ENCODE measurements around the gene NECAP2. TPM values are rescaled to one million over a fixed set of nuclear protein-coding genes. Genes with fewer than 3 reads are reported as not detected.
"Not testable (repeated sequence)": the region's sequence is repeated elsewhere in the genome, so short reads cannot be mapped to it uniquely, and the experiment has no call there.

NECAP2 gene
- total RNA-seq, 1 donor from 2014 or later = 46.6 TPM

DNA sequence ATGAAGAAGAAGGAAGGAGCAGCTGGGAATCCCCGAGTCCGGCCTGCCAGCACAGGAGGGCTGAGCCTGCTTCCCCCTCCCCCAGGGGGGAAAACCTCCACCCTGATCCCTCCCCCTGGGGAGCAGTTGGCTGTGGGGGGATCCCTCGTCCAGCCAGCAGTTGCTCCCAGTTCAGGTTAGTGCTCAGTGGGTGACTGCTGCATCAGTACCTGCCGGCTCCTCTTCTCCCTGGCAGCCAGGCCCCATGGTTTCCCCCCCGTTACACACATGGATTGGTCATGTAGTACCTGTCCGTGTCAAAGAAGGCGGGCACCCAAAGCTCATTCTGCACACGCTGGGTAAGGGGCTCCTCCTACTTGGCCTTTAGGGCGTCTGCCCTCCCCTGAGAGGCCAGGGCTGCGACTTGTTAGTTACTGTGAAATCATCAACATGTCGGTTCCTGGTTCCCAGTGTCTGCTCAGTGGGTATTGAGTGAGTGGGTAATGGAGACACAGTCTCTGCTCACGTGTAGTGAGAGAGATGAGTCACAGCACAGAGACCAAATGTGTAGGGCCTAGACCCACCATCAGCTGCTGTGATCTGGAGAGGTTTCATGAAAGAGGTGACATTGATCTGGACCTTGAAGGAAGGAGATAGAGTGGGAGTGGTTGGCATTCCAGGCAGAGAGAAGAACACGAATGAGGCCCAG, 11.5 kb downstream of the NECAP2 start:
- Mint-ChIP-seq H3K4me3 (no peak overlapping the region), H3K4me1 (no peaks in the 10 kb centered on the region), H3K27me3 (ENCODE audit: insufficient read depth, low read depth) (no peaks in the 10 kb centered on the region), H3K27ac (no peak overlapping the region), H3K36me3 (peaks cover 37% of the 10 kb centered on the region), H3K9me3 (no peaks in the 10 kb centered on the region)
- H3K4me2 ChIP-seq = no peak overlapping the region
- H2AFZ ChIP-seq (replicated peaks) = no peak overlapping the region
- H3K4me1 ChIP-seq = no peaks in the 10 kb centered on the region
- no peaks in the 10 kb centered on the region for H4K20me1 ChIP-seq (ENCODE audit: low read depth)
- H3F3A ChIP-seq (ENCODE audit: low read depth) = no peaks in the 10 kb centered on the region
- H3K36me3 ChIP-seq = no peaks in the 10 kb centered on the region
- no peak overlapping the region for H3K4me3 ChIP-seq
- H3K27ac ChIP-seq = no peak overlapping the region
- H3K27me3 ChIP-seq = no peaks in the 10 kb centered on the region
- no peaks in the 10 kb centered on the region for H3K9me3 ChIP-seq (ENCODE audit: low read depth)
- no peak overlapping the region for H3K9ac ChIP-seq
- DNase-seq (ENCODE audit: low spot score) = no peak
- H3K79me2 ChIP-seq (ENCODE audit: low read depth) = no peaks in the 10 kb centered on the region
- TF ChIP-seq EZH2 (IDR thresholded peaks at IDR 0.05) = no peak
- TF ChIP-seq EZH2phosphoT487 (IDR thresholded peaks at IDR 0.05) = no peak
- TF ChIP-seq, protein P1, sequence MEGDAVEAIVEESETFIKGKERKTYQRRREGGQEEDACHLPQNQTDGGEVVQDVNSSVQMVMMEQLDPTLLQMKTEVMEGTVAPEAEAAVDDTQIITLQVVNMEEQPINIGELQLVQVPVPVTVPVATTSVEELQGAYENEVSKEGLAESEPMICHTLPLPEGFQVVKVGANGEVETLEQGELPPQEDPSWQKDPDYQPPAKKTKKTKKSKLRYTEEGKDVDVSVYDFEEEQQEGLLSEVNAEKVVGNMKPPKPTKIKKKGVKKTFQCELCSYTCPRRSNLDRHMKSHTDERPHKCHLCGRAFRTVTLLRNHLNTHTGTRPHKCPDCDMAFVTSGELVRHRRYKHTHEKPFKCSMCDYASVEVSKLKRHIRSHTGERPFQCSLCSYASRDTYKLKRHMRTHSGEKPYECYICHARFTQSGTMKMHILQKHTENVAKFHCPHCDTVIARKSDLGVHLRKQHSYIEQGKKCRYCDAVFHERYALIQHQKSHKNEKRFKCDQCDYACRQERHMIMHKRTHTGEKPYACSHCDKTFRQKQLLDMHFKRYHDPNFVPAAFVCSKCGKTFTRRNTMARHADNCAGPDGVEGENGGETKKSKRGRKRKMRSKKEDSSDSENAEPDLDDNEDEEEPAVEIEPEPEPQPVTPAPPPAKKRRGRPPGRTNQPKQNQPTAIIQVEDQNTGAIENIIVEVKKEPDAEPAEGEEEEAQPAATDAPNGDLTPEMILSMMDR (IDR thresholded peaks at IDR 0.05) = no peak

DNA sequence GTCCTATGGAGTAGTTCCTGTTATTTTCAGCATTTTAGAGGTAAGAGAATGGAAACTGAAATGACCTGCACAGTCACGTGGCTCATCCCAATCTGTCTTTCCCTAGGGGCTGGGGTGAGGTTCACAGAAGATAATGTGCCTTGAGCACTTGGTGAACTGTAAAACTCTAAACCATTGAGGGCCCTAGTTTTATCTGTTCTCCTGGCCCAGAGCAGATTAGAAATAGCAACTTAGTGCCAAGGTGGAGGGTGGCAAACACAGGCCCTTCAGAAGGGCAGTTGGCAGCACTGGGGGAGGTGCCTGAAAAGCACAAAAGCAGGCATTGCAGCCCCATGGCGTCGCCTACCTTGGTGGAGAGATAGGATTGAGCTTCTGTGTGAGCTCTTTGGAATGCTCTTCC, 14.4 kb downstream of the NECAP2 start:
- not testable (repeated sequence) for H3K9me3 Mint-ChIP-seq; H3K79me2 ChIP-seq (ENCODE audit: low read depth); H3K9ac ChIP-seq; H3K4me1 ChIP-seq; H3K36me3 ChIP-seq; H3K27ac Mint-ChIP-seq; H2AFZ ChIP-seq (replicated peaks); H3F3A ChIP-seq (ENCODE audit: low read depth); H3K4me3 Mint-ChIP-seq; DNase-seq (ENCODE audit: low spot score); H3K27ac ChIP-seq; H3K4me2 ChIP-seq; H3K4me1 Mint-ChIP-seq; H3K27me3 ChIP-seq; H4K20me1 ChIP-seq (ENCODE audit: low read depth); H3K9me3 ChIP-seq (ENCODE audit: low read depth); H3K27me3 Mint-ChIP-seq (ENCODE audit: insufficient read depth, low read depth); H3K4me3 ChIP-seq
- peaks cover 31% of the 10 kb centered on the region for H3K36me3 Mint-ChIP-seq

DNA sequence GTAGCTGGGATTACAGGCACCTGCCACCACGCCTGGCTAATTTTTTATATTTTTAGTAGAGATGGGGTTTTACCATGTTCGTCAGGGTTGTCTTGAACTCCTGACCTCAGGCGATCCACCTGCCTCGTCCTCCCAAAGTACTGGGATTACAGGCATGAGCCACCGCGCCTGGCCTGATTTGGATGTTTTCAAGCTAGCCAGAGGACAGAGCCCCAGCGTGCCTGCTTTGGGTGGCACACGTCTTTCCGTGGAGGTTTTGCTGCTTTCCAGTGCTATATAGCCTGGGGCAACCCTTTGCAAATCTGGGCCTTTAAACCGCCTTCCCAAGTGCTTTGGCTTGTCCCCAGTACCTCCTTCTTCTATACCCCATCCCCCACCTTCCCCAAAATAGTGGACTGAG, 15.6 kb downstream of the NECAP2 start:
- not testable (repeated sequence) for H3K9me3 ChIP-seq (ENCODE audit: low read depth); H3K9me3 Mint-ChIP-seq; H3K27me3 Mint-ChIP-seq (ENCODE audit: insufficient read depth, low read depth); DNase-seq (ENCODE audit: low spot score); H4K20me1 ChIP-seq (ENCODE audit: low read depth); H3K4me3 ChIP-seq; H3K79me2 ChIP-seq (ENCODE audit: low read depth); H3K4me1 ChIP-seq; H3K27ac ChIP-seq; H3K4me3 Mint-ChIP-seq; H3K27me3 ChIP-seq; H3K4me2 ChIP-seq; H3K4me1 Mint-ChIP-seq; H2AFZ ChIP-seq (replicated peaks); H3K36me3 ChIP-seq; H3K9ac ChIP-seq; H3K27ac Mint-ChIP-seq; H3F3A ChIP-seq (ENCODE audit: low read depth)
- H3K36me3 Mint-ChIP-seq = peaks cover 34% of the 10 kb centered on the region

DNA sequence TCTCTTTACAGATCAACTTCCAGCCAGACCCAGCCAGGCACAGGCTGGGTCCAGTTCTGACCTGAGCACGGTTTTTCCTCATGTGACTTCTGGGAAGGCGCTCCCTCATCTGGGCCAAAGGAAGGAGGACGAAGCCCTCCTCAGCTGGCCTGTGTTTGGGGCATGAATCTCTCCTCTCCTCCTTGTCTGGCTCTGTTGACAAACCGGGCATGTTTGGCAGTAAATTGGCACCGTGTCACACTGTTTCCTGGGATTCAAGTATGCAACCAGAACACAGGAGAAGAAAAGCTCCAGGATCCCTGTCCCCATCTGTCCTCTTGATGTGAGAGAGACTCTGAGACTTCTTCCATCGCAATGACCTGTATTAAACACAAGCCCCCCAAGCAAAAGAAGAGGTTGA, 18.3 kb downstream of the NECAP2 start:
- H3K9me3 ChIP-seq (ENCODE audit: low read depth) = no peaks in the 10 kb centered on the region
- no peak overlapping the region for H2AFZ ChIP-seq (replicated peaks)
- no peaks in the 10 kb centered on the region for H3K4me1 Mint-ChIP-seq
- no peak overlapping the region for H3K4me3 Mint-ChIP-seq
- H4K20me1 ChIP-seq (ENCODE audit: low read depth) = no peaks in the 10 kb centered on the region
- H3K9ac ChIP-seq = no peak overlapping the region
- H3K27ac Mint-ChIP-seq = peak overlapping the region; percentile 65
- no peak overlapping the region for H3K27ac ChIP-seq
- no peaks in the 10 kb centered on the region for H3K27me3 ChIP-seq
- no peaks in the 10 kb centered on the region for H3K79me2 ChIP-seq (ENCODE audit: low read depth)
- no peak overlapping the region for H3K4me3 ChIP-seq
- no peak for DNase-seq (ENCODE audit: low spot score)
- no peak overlapping the region for H3K4me2 ChIP-seq
- H3K27me3 Mint-ChIP-seq (ENCODE audit: insufficient read depth, low read depth) = no peaks in the 10 kb centered on the region
- TF ChIP-seq EZH2phosphoT487 (IDR thresholded peaks at IDR 0.05) (no peak), EZH2 (IDR thresholded peaks at IDR 0.05) (no peak)
- TF ChIP-seq, protein P1 (IDR thresholded peaks at IDR 0.05) = no peak
- H3K9me3 Mint-ChIP-seq = no peaks in the 10 kb centered on the region
- no peaks in the 10 kb centered on the region for H3F3A ChIP-seq (ENCODE audit: low read depth)
- peaks cover 35% of the 10 kb centered on the region for H3K36me3 Mint-ChIP-seq
- no peaks in the 10 kb centered on the region for H3K4me1 ChIP-seq
- H3K36me3 ChIP-seq = no peaks in the 10 kb centered on the region

Data from neural progenitor cell (in vitro differentiated cells).